ENCODE measurements around the gene ZNF385A.

ZNF385A gene

GRCh38 chr12:54390176-54390667 is 5.7 kb upstream of the ZNF385A start:
- DNase-seq (ENCODE audit: low read depth, low spot score), result no peak
- TF ChIP-seq, protein P1, sequence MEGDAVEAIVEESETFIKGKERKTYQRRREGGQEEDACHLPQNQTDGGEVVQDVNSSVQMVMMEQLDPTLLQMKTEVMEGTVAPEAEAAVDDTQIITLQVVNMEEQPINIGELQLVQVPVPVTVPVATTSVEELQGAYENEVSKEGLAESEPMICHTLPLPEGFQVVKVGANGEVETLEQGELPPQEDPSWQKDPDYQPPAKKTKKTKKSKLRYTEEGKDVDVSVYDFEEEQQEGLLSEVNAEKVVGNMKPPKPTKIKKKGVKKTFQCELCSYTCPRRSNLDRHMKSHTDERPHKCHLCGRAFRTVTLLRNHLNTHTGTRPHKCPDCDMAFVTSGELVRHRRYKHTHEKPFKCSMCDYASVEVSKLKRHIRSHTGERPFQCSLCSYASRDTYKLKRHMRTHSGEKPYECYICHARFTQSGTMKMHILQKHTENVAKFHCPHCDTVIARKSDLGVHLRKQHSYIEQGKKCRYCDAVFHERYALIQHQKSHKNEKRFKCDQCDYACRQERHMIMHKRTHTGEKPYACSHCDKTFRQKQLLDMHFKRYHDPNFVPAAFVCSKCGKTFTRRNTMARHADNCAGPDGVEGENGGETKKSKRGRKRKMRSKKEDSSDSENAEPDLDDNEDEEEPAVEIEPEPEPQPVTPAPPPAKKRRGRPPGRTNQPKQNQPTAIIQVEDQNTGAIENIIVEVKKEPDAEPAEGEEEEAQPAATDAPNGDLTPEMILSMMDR (IDR thresholded peaks at IDR 0.05; ENCODE audit: low read depth, low read length), result no peak
- H3K4me3 ChIP-seq (ENCODE audit: low read depth, low read length), result no peak overlapping the region

GRCh38 chr12:54389607-54390175 is 5.2 kb upstream of the ZNF385A start:
- no peak for DNase-seq (ENCODE audit: low read depth, low spot score)
- H3K4me3 ChIP-seq (ENCODE audit: low read depth, low read length), result no peak overlapping the region
- in situ Hi-C loops (cut with HindIII; ENCODE audit: low sequenced_read_pairs), result no loop called here
- TF ChIP-seq, protein P1 (IDR thresholded peaks at IDR 0.05; ENCODE audit: low read depth, low read length), result no peak

More at GRCh38 chr12:54390176-54390667, 5.7 kb upstream of the ZNF385A start:
- in situ Hi-C loops (cut with HindIII; ENCODE audit: low sequenced_read_pairs), result no loop called here

GRCh38 chr12:54389134-54389508 is 4.6 kb upstream of the ZNF385A start:
- TF ChIP-seq, protein P1 (IDR thresholded peaks at IDR 0.05; ENCODE audit: low read depth, low read length), result no peak
- no peak for DNase-seq (ENCODE audit: low read depth, low spot score)
- in situ Hi-C loops (cut with HindIII; ENCODE audit: low sequenced_read_pairs), result no loop called here
- H3K4me3 ChIP-seq (ENCODE audit: low read depth, low read length), result no peak overlapping the region

- no peak overlapping the region for H3K4me3 ChIP-seq (ENCODE audit: low read depth, low read length)
- in situ Hi-C loops (cut with HindIII; ENCODE audit: low sequenced_read_pairs), result no loop called here
- no peak for DNase-seq (ENCODE audit: low read depth, low spot score)
- TF ChIP-seq, protein P1 (IDR thresholded peaks at IDR 0.05; ENCODE audit: low read depth, low read length), result no peak
Observed at GRCh38 chr12:54388237-54389133, 4.0 kb upstream of the ZNF385A start.

DNA sequence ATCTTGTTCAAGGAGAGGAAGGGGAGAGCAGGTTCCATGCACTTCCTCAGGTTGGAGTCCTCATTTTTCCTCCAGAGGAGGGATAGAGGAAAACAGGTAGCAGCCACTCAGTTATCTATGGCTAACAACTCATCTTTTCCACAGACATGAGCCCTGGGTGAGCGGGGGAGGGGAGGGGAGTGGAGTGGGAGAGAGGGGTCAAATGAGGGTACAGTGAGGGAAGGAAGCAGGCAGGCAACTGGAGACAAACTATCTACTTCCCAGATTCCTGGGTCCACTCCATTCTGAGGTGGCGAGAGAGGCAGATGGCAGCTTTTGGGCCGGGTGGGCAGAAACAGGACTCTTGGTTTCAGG is 2.6 kb upstream of the ZNF385A start:
- no peak for DNase-seq (ENCODE audit: low read depth, low spot score)
- in situ Hi-C loops (cut with HindIII; ENCODE audit: low sequenced_read_pairs), result no loop called here
- H3K4me3 ChIP-seq (ENCODE audit: low read depth, low read length), result no peak overlapping the region
- TF ChIP-seq, protein P1 (IDR thresholded peaks at IDR 0.05; ENCODE audit: low read depth, low read length), result no peak

DNA sequence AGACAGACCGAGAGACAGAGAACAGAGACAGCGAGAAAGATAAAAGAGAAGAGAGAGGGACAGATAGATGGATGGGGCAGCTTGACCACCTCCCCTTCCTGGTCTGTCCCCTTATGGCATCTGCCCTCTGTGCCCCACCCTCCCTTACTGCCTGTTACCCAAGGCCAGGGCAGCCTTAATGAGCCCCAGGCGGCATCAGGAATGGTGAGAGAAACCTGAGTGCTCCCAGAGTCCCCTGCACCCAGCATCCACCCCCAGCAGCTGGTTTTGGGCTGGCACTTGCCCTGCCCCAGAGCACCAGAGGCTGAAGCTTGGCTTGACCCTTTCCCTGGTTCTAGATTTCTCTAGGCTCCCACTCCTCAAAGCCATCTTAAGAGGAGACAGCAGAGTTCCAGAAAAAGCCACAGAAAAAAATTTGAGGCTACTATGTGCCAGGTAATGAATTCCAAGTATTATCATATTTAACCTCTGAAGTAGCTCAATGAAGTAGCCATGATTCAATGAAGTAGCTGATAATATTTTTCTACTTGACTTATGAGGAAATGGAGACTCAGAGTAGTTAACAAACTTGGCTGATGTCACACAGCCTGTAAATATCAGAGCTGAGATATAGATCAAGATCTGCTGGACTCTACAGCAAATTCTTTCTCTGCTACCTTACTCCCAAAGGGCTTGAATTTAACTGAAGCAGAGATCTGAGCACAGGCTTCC is 2.0 kb upstream of the ZNF385A start:
- TF ChIP-seq, protein P1 (IDR thresholded peaks at IDR 0.05; ENCODE audit: low read depth, low read length), result no peak
- no peak overlapping the region for H3K4me3 ChIP-seq (ENCODE audit: low read depth, low read length)
- in situ Hi-C loops (cut with HindIII; ENCODE audit: low sequenced_read_pairs), result no loop called here
- no peak for DNase-seq (ENCODE audit: low read depth, low spot score)
